HCT116 (cell line): ENCODE measurements around the gene PEDS1.

Source experiments
- ELF1 ChIP-seq: IDR thresholded peaks from 2 replicates; pipeline ENCODE4 v1.6.1; 2012; ENCODE audit warnings: low read depth, borderline replicate concordance
- EZH2 ChIP-seq: fragments of 200-600 bp; sonication (generic); IDR thresholded peaks from 2 replicates; pipeline ENCODE4 v1.6.1; 2017; ENCODE audit warnings: antibody characterized with exemption, mixed run types
- JUND ChIP-seq: IDR thresholded peaks from 2 replicates; pipeline ENCODE4 v1.6.1; 2012
- POLR2A ChIP-seq: IDR thresholded peaks from 2 replicates; pipeline ENCODE4 v1.7.0; 2011; ENCODE audit warnings: borderline replicate concordance; ENCODE audit not compliant: insufficient read depth, insufficient read length; ENCODE audit errors: extremely low read depth
- RAD21 ChIP-seq: IDR thresholded peaks from 2 replicates; pipeline ENCODE4 v1.6.1; 2012; ENCODE audit warnings: low read depth, mild to moderate bottlenecking
- SRF ChIP-seq: IDR thresholded peaks from 2 replicates; pipeline ENCODE4 v1.6.1; 2012; ENCODE audit warnings: low read depth
- ZNF274 ChIP-seq: fragments of 200-500 bp; sonication (Bioruptor generic); IDR thresholded peaks from 2 replicates; pipeline ENCODE4 v1.6.1; 2014; ENCODE audit warnings: mild to moderate bottlenecking, low read depth, low read length, inconsistent platforms
- TF ChIP-seq, protein P1 (sequence below), 3 experiments: fragments of 200-600 bp in 1 of 3; sonication (generic) in 1 of 3; IDR thresholded peaks in 2 of 3; conservative IDR thresholded peaks in 1 of 3; 2 replicates each; pipeline ENCODE4 v1.5.1; 2012 to 2017; ENCODE audit warnings: low read depth in 2 of 3, low read length in 2 of 3, antibody characterized with exemption in 1 of 3, borderline replicate concordance in 1 of 3, control low read depth in 1 of 3, mild to moderate bottlenecking in 1 of 3, mixed read lengths in 1 of 3, mixed run types in 1 of 3, moderate library complexity in 1 of 3; ENCODE audit not compliant: insufficient read depth in 1 of 3
- TF ChIP-seq, protein P2 (sequence below): IDR thresholded peaks from 2 replicates; pipeline ENCODE4 v1.6.1; 2012; ENCODE audit warnings: low read depth
- TF ChIP-seq, protein P3 (sequence below): IDR thresholded peaks from 2 replicates; pipeline ENCODE4 v1.6.1; 2012

DNA sequence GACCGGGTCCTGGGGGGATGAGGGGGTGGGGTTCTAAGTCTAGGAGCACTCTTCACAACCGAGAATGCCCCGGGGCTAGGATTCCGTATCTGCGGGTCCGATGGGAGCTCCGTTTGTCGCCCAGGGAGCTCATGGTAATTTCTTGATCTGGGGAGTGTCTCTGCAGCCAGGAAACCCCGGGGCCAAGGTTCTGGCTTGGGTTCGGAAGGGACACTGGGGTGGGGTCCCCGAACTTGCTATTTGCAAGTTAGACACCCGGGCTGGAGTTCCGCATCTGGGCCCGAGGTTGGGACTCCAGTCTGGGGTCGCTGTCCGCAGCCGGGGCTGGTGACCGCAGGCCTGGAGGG is 397 bp downstream of the PEDS1 start:
- TF ChIP-seq JUND (no peak), POLR2A (no peak), ZNF274 (no peak), EZH2 (no peak), SRF (no peak), ELF1 (no peak), RAD21 (no peak)
- TF ChIP-seq, protein P1, sequence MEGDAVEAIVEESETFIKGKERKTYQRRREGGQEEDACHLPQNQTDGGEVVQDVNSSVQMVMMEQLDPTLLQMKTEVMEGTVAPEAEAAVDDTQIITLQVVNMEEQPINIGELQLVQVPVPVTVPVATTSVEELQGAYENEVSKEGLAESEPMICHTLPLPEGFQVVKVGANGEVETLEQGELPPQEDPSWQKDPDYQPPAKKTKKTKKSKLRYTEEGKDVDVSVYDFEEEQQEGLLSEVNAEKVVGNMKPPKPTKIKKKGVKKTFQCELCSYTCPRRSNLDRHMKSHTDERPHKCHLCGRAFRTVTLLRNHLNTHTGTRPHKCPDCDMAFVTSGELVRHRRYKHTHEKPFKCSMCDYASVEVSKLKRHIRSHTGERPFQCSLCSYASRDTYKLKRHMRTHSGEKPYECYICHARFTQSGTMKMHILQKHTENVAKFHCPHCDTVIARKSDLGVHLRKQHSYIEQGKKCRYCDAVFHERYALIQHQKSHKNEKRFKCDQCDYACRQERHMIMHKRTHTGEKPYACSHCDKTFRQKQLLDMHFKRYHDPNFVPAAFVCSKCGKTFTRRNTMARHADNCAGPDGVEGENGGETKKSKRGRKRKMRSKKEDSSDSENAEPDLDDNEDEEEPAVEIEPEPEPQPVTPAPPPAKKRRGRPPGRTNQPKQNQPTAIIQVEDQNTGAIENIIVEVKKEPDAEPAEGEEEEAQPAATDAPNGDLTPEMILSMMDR (IDR thresholded peaks at IDR 0.05 in 2 of 3, conservative IDR thresholded peaks at IDR 0.05 in 1 of 3; ENCODE audit: borderline replicate concordance in 1 of 3, insufficient read depth in 1 of 3, low read depth in 2 of 3, low read length in 2 of 3): no peak
- TF ChIP-seq, protein P2, sequence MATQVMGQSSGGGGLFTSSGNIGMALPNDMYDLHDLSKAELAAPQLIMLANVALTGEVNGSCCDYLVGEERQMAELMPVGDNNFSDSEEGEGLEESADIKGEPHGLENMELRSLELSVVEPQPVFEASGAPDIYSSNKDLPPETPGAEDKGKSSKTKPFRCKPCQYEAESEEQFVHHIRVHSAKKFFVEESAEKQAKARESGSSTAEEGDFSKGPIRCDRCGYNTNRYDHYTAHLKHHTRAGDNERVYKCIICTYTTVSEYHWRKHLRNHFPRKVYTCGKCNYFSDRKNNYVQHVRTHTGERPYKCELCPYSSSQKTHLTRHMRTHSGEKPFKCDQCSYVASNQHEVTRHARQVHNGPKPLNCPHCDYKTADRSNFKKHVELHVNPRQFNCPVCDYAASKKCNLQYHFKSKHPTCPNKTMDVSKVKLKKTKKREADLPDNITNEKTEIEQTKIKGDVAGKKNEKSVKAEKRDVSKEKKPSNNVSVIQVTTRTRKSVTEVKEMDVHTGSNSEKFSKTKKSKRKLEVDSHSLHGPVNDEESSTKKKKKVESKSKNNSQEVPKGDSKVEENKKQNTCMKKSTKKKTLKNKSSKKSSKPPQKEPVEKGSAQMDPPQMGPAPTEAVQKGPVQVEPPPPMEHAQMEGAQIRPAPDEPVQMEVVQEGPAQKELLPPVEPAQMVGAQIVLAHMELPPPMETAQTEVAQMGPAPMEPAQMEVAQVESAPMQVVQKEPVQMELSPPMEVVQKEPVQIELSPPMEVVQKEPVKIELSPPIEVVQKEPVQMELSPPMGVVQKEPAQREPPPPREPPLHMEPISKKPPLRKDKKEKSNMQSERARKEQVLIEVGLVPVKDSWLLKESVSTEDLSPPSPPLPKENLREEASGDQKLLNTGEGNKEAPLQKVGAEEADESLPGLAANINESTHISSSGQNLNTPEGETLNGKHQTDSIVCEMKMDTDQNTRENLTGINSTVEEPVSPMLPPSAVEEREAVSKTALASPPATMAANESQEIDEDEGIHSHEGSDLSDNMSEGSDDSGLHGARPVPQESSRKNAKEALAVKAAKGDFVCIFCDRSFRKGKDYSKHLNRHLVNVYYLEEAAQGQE: no peak
- TF ChIP-seq, protein P3, sequence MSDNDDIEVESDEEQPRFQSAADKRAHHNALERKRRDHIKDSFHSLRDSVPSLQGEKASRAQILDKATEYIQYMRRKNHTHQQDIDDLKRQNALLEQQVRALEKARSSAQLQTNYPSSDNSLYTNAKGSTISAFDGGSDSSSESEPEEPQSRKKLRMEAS: no peak
